Right atrium auricular region (tissue), 2 donors: ENCODE measurements around the gene PATL2. TPM values are rescaled to one million over a fixed set of nuclear protein-coding genes. Genes with fewer than 3 reads are reported as not detected.
"Not testable (repeated sequence)": the region's sequence is repeated elsewhere in the genome, so short reads cannot be mapped to it uniquely, and the experiment has no call there.

Experiments used
- DNase-seq: peaks from one replicate; pipeline ENCODE4 v3.0.0-alpha.2; 2019; ENCODE audit warnings: low spot score
- H3K27ac ChIP-seq, 2 donors: fragments of 200-600 bp; sonication (generic); 1 replicate in 1 of 2; 2 replicates in 1 of 2; pipeline ENCODE4 v1.5.1; 2016 to 2019
- H3K27me3 ChIP-seq, 2 donors: fragments of 200-600 bp; sonication (generic); one replicate each; pipeline versions ENCODE4 v1.5.1 to v1.6.0; 2017 to 2019
- H3K36me3 ChIP-seq: fragments of 200-600 bp; sonication (generic); one replicate; pipeline ENCODE4 v1.5.1; 2016
- H3K4me1 ChIP-seq, 2 donors: fragments of 200-600 bp; sonication (generic); one replicate each; pipeline versions ENCODE4 v1.5.1 to v1.6.0; 2017 to 2019
- H3K4me3 ChIP-seq, 2 donors: fragments of 200-600 bp; sonication (generic); 1 replicate in 1 of 2; 2 replicates in 1 of 2; pipeline ENCODE4 v1.5.1; 2017 to 2019; ENCODE audit warnings: mild to moderate bottlenecking in 1 of 2, moderate library complexity in 1 of 2
- H3K9me3 ChIP-seq, 2 donors: fragments of 200-600 bp; sonication (generic); one replicate each; pipeline ENCODE4 v1.5.1; 2019
- total RNA-seq, 2 donors: library from RNA; depleted of rRNA; stranded (reverse); fragments of >200 nt; gene quantifications; one replicate each; pipeline ENCODE4 v1.1.0, GENCODE V29; 2016
- TF ChIP-seq, protein P1 (sequence below), 2 donors: fragments of 200-600 bp; sonication (generic); IDR thresholded peaks; one replicate each; pipeline ENCODE4 v1.5.1; 2019; ENCODE audit warnings: antibody characterized with exemption in 2 of 2

Gene PATL2
- total RNA-seq, 2 donors from 2014 or later: 0.75 to 4.5 TPM

DNA sequence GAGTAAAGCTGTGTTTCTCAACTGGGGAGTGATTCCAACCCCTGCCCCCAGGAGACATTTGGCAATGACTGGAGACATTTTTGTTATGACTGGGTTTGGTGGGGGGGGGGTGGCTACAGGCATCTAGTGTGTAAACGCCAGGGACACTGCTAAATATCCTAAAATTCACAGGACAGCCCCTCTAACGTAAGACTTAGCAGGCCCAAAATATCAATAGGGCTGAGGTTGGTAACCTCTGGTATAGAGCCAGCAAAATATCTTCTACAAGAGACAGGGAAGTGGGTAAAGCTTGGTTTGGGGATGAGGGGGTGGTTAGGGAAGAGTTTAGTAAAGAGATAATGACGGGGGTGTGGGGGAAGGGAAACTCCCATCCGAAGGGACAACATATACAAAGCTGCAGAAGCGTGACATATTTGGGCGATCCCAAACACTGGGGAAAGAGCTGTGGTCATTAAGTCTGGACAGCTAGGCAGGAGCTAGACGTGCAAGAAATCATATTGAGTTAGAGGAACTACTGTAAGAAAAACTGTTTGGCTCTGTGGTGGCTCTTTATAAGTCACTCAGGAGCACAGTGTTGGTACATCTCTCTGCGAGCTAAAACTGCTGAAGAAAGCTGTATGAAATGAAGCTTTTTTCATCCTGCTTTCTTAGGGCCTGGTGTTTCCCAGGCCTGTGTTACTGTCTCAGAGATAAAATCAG is 24.5 kb upstream of the PATL2 start:
- no peaks in the 10 kb centered on the region for H3K9me3 ChIP-seq
- H3K36me3 ChIP-seq: peaks cover 8% of the 10 kb centered on the region
- DNase-seq: peak; percentile 80
- peak overlapping the region; percentile 8 to 72 for H3K27ac ChIP-seq
- TF ChIP-seq, protein P1, sequence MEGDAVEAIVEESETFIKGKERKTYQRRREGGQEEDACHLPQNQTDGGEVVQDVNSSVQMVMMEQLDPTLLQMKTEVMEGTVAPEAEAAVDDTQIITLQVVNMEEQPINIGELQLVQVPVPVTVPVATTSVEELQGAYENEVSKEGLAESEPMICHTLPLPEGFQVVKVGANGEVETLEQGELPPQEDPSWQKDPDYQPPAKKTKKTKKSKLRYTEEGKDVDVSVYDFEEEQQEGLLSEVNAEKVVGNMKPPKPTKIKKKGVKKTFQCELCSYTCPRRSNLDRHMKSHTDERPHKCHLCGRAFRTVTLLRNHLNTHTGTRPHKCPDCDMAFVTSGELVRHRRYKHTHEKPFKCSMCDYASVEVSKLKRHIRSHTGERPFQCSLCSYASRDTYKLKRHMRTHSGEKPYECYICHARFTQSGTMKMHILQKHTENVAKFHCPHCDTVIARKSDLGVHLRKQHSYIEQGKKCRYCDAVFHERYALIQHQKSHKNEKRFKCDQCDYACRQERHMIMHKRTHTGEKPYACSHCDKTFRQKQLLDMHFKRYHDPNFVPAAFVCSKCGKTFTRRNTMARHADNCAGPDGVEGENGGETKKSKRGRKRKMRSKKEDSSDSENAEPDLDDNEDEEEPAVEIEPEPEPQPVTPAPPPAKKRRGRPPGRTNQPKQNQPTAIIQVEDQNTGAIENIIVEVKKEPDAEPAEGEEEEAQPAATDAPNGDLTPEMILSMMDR (IDR thresholded peaks at IDR 0.05): no peak
- peaks cover 0 to 27% of the 10 kb centered on the region in 2 donors for H3K4me1 ChIP-seq
- H3K4me3 ChIP-seq: no peak overlapping the region
- no peaks in the 10 kb centered on the region for H3K27me3 ChIP-seq

DNA sequence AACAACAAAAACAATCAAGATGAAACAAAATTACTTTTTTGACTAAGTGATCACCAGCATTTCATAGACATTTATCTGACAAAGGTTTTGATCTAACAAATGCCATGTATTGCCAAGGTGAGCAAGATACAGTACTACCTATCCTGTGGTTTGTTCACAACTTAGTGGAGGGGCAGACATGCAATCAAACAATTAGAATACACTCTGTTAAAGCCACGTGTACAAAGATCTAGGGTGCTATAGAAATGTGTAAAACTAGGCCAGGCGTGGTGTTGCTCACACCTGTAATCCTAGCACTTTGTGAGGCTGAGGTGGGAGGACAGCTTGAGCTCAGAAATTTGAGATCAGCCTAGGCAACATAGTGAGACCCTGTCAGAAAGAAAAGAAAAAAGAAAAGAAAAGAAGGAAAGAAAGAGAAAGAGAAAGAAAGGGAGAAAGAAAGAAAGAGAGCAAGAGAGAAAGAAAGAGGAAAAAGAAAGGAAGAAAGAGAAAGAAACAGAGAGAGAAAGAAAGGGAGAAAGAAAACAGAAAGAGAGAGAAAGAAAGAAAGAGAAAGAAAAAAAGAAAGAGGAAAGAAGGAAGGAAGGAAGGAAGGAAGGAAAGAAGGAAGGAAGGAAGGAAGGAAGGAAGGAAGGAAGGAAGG is 23.8 kb upstream of the PATL2 start:
- Histone ChIP-seq H3K27me3 (no peaks in the 10 kb centered on the region), H3K27ac (peak overlapping the region; percentile 8 to 9), H3K36me3 (peaks cover 8% of the 10 kb centered on the region), H3K4me3 (no peak overlapping the region), H3K4me1 (peaks cover 0 to 33% of the 10 kb centered on the region in 2 donors), H3K9me3 (no peaks in the 10 kb centered on the region)
- DNase-seq: no peak
- TF ChIP-seq, protein P1 (IDR thresholded peaks at IDR 0.05): no peak

DNA sequence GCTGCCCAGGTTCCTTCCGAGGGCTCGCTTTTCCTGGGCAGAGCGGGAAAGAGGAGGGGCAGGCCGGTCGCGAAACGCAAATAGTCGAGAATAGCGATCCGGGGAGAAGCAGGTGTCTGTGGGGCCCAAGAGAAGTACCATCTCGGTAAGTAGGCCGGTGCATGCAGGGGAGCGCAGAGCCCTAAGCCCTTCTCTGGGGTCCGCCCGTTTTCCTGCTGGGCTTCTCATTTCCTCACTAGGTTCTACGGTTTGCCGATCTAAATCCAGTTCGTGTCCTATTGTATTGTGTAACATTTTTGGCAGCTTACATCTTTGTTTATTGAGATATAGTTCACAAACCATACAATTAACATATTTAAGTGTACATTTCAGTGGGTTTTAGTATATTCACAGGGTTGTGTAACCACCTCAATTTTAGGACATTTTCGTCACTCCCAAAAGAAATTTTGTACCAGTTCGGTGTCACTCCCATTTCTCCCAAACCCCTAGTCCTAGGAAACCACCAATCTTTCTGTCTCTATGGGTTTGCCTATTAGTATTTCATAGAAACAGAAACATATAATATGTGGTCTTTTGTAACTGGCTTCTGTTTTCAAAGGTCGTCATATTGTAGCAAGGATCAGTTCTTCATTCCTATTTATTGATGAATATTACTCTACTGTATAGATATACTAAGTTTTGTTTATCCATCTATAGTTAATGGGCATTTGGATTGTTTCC is 18.4 kb upstream of the PATL2 start:
- H3K27ac ChIP-seq: peak overlapping the region; percentile 95 to 98
- peak overlapping the region; percentile 68 to 76 for H3K4me3 ChIP-seq
- H3K36me3 ChIP-seq: peaks cover 8% of the 10 kb centered on the region
- TF ChIP-seq, protein P1 (IDR thresholded peaks at IDR 0.05): no peak
- H3K9me3 ChIP-seq: no peaks in the 10 kb centered on the region
- peaks cover 0 to 53% of the 10 kb centered on the region in 2 donors for H3K4me1 ChIP-seq
- no peak for DNase-seq
- H3K27me3 ChIP-seq: no peaks in the 10 kb centered on the region

DNA sequence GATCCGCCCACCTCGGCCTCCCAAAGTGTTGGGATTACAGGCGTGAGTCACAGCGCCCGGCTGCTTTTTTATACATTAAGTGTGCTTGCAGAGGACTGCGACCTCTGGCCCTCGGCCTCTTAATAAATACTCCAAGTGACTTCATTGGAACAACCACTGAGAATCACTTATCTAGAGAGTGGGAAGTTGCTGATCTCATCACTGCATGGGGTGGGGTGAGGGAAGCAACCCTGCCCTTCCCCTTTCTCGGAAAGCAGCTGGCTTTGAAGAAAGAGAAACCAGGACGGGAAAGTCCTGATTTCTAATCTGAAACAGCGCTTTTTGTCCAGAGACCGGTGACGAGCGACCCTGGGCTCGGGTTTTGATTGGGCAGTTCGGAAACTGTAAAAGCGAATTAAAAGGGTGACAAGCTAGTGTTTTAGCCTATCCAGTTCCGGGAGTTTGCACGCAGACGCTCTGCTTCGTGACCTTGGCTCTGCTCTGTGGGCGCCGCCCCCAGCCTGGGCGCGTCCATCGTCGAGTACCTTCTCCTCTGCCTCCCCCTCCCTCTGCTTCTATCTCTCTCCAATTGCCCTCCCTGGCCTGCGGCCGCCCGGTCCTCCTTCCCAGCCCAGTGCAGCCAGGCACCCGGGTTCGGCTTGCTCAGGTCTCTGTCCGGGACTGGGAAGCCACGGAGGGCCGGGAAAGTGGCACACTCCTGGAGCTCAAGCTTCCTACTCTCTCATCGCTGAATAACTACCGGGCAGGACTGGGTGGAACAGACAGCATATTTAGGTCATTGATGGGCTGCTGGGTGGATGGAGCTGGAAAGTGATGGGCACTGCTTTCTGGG is 17.7 kb upstream of the PATL2 start:
- Histone ChIP-seq H3K9me3 (no peaks in the 10 kb centered on the region), H3K27me3 (no peaks in the 10 kb centered on the region), H3K27ac (peak overlapping the region; percentile 95 to 98), H3K4me3 (peak overlapping the region; percentile 68 to 76), H3K4me1 (peaks cover 0 to 53% of the 10 kb centered on the region in 2 donors), H3K36me3 (peaks cover 8% of the 10 kb centered on the region)
- DNase-seq: peak; percentile 99
- TF ChIP-seq, protein P1 (IDR thresholded peaks at IDR 0.05): no peak

DNA sequence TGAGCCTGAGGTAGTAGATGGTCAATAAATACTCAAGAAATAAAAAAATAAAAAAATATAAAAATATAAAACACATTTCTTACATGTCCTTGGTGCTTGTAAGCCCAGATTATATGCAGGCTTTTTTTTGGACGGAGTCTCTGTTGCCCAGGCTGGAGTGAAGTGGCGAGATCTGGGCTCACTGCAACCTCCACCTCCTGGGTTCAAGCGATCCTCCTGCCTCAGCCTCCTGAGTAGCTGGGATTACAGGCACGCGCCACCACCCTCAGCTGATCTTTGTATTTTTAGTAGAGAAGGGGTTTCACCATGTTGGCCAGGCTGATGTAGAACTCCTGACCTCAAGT is 17.1 kb upstream of the PATL2 start:
- Histone ChIP-seq H3K4me1 (peaks cover 0 to 53% of the 10 kb centered on the region in 2 donors), H3K27ac (peak overlapping the region; percentile 95 to 98), H3K4me3 (peak overlapping the region; percentile 68 to 76)
- H3K27me3 ChIP-seq, H3K36me3 ChIP-seq, H3K9me3 ChIP-seq, DNase-seq: not testable (repeated sequence)
